ENCODE results near the gene CCL15. TPM values are rescaled to one million over a fixed set of nuclear protein-coding genes. Genes with fewer than 3 reads are reported as not detected.

The CCL15 gene
- total and polyA plus RNA-seq, 5 donors: not detected

Other genes with a start within 250 kb of the CCL15 start
- under 1 TPM in 2 of 4 donors, not detected in 2; 0.09 to 0.19 TPM for gene GAS2L2, start 248.3 kb downstream of the CCL15 start, total RNA-seq
- 0.14 TPM for gene GAS2L2, start 248.3 kb downstream of the CCL15 start, polyA plus RNA-seq
- gene C17orf50, start 240.7 kb downstream of the CCL15 start, total RNA-seq: not detected
- 0.14 TPM for gene C17orf50, start 240.7 kb downstream of the CCL15 start, polyA plus RNA-seq
- 1 to 10 TPM; 4.6 to 5.8 (median 5.4) TPM for gene MMP28, start 205.9 kb downstream of the CCL15 start, total RNA-seq
- gene MMP28, start 205.9 kb downstream of the CCL15 start, polyA plus RNA-seq: 9.2 TPM
- gene TAF15, start 192.1 kb downstream of the CCL15 start, total RNA-seq: 100 to 1,000 TPM in 3 of 4 donors, 10 to 100 TPM in 1; 96.5 to 125 (median 106) TPM
- 86.3 TPM for gene TAF15, start 192.1 kb downstream of the CCL15 start, polyA plus RNA-seq
- gene HEATR9, start 132.7 kb downstream of the CCL15 start, total RNA-seq: not detected
- not detected for gene HEATR9, start 132.7 kb downstream of the CCL15 start, polyA plus RNA-seq
- 1 to 10 TPM; 1.2 to 3.3 (median 2.3) TPM for gene CCL5, start 121.2 kb downstream of the CCL15 start, total RNA-seq
- 1.6 TPM for gene CCL5, start 121.2 kb downstream of the CCL15 start, polyA plus RNA-seq
- gene RDM1, start 70.8 kb downstream of the CCL15 start, total RNA-seq: not detected
- not detected for gene RDM1, start 70.8 kb downstream of the CCL15 start, polyA plus RNA-seq
- gene LYZL6, start 57.8 kb downstream of the CCL15 start, total RNA-seq: not detected
- gene LYZL6, start 57.8 kb downstream of the CCL15 start, polyA plus RNA-seq: not detected
- under 1 TPM in 1 of 4 donors, not detected in 3; 0.15 TPM for gene CCL16, start 20.1 kb downstream of the CCL15 start, total RNA-seq
- gene CCL16, start 20.1 kb downstream of the CCL15 start, polyA plus RNA-seq: 0.29 TPM
- 10 to 100 TPM in 3 of 4 donors, 1 to 10 TPM in 1; 5.1 to 28.2 (median 25.0) TPM for gene CCL14, start 14.8 kb downstream of the CCL15 start, total RNA-seq
- 114 TPM for gene CCL14, start 14.8 kb downstream of the CCL15 start, polyA plus RNA-seq
- gene CCL23, start 16.4 kb upstream of the CCL15 start, total RNA-seq: under 1 TPM in 3 of 4 donors, not detected in 1; 0.56 to 0.69 (median 0.61) TPM
- gene CCL23, start 16.4 kb upstream of the CCL15 start, polyA plus RNA-seq: 0.20 TPM
- gene CCL18, start 62.7 kb upstream of the CCL15 start, total RNA-seq: 10 to 100 TPM in 1 of 4 donors, 1 to 10 TPM in 2, under 1 TPM in 1; 0.74 to 12.3 (median 1.5) TPM
- 0.20 TPM for gene CCL18, start 62.7 kb upstream of the CCL15 start, polyA plus RNA-seq
- gene CCL3, start 88.6 kb upstream of the CCL15 start, total RNA-seq: 1 to 10 TPM in 3 of 4 donors, under 1 TPM in 1; 0.38 to 2.3 (median 1.3) TPM
- gene CCL3, start 88.6 kb upstream of the CCL15 start, polyA plus RNA-seq: 0.66 TPM
- 1 to 10 TPM in 3 of 4 donors, under 1 TPM in 1; 0.42 to 1.7 (median 1.2) TPM for gene CCL4, start 102.3 kb upstream of the CCL15 start, total RNA-seq
- gene CCL4, start 102.3 kb upstream of the CCL15 start, polyA plus RNA-seq: 0.95 TPM
- 1 to 10 TPM; 3.1 to 4.6 (median 4.2) TPM for gene TBC1D3B, start 175.1 kb upstream of the CCL15 start, total RNA-seq
- 1.5 TPM for gene TBC1D3B, start 175.1 kb upstream of the CCL15 start, polyA plus RNA-seq
- not detected for gene CCL3L1, start 195.2 kb upstream of the CCL15 start, total RNA-seq
- 0.14 TPM for gene CCL3L1, start 195.2 kb upstream of the CCL15 start, polyA plus RNA-seq
- under 1 TPM in 1 of 4 donors, not detected in 3; 0.74 TPM for gene CCL4L2, start 209.5 kb upstream of the CCL15 start, total RNA-seq
- gene CCL4L2, start 209.5 kb upstream of the CCL15 start, polyA plus RNA-seq: 0.34 TPM

Measured in right cardiac atrium (tissue), 5 donors.